GM18505 (cell line): ENCODE results near the gene HIKESHI.

Experiments
- ATAC-seq: cut with Tn5 transposase; IDR thresholded peaks from one replicate; pipeline ENCODE4 v1.9.1; 2021; ENCODE audit not compliant: unreplicated experiment
- POLR2A ChIP-seq: IDR thresholded peaks from 4 replicates; pipeline ENCODE4 v1.6.1; 2011; ENCODE audit warnings: borderline replicate concordance; ENCODE audit not compliant: insufficient read depth, insufficient read length; ENCODE audit errors: extremely low read depth

The HIKESHI gene

GRCh38 chr11:86372041-86372440 is 70.0 kb downstream of the HIKESHI start:
- no peak for TF ChIP-seq POLR2A
- ATAC-seq = no peak

GRCh38 chr11:86372586-86372985 is 70.5 kb downstream of the HIKESHI start:
- no peak for ATAC-seq
- no peak for TF ChIP-seq POLR2A

GRCh38 chr11:86374069-86374468 is 72.0 kb downstream of the HIKESHI start:
- ATAC-seq = no peak
- TF ChIP-seq POLR2A = no peak

- no peak for ATAC-seq
- no peak for TF ChIP-seq POLR2A
These were observed 72.5 kb downstream of the HIKESHI start, which contains the start of gene CCDC81 for GRCh38 chr11:86374586-86374985. CCDC81 (plus strand) TSS chr11:86374887; CDS start chr11:86375164, 277 bp downstream.

GRCh38 chr11:86377972-86378371 is 75.9 kb downstream of the HIKESHI start:
- no peak for ATAC-seq

GRCh38 chr11:86380295-86381059 is 78.4 kb downstream of the HIKESHI start:
- TF ChIP-seq POLR2A = no peak
- no peak for ATAC-seq

More at GRCh38 chr11:86377972-86378371, 75.9 kb downstream of the HIKESHI start:
- no peak for TF ChIP-seq POLR2A

GRCh38 chr11:86383041-86383955 is 81.3 kb downstream of the HIKESHI start:
- no peak for TF ChIP-seq POLR2A
- ATAC-seq = no peak

GRCh38 chr11:86386283-86386682 is 84.2 kb downstream of the HIKESHI start:
- TF ChIP-seq POLR2A = no peak
- no peak for ATAC-seq

GRCh38 chr11:86386746-86387145 is 84.7 kb downstream of the HIKESHI start:
- no peak for ATAC-seq
- no peak for TF ChIP-seq POLR2A

- ATAC-seq = no peak
- TF ChIP-seq POLR2A = no peak
These were observed 86.2 kb downstream of the HIKESHI start for GRCh38 chr11:86388198-86388597.

- TF ChIP-seq POLR2A = no peak
- no peak for ATAC-seq
These were observed 88.4 kb downstream of the HIKESHI start for GRCh38 chr11:86390487-86390886.

GRCh38 chr11:86395061-86395551 is 93.1 kb downstream of the HIKESHI start:
- no peak for TF ChIP-seq POLR2A
- no peak for ATAC-seq
